ENCODE measurements around the gene MCEMP1. TPM values are rescaled to one million over a fixed set of nuclear protein-coding genes. Genes with fewer than 3 reads are reported as not detected.

Gene MCEMP1
- total RNA-seq, 1 donor from 2014 or later, result not detected

GRCh38 chr19:7678971-7679751 is 2.3 kb downstream of the MCEMP1 start:
- Histone ChIP-seq H3K4me3 (no peak overlapping the region), H3K9me3 (no peaks in the 10 kb centered on the region), H3K27me3 (no peaks in the 10 kb centered on the region), H3K36me3 (peaks cover 0 to 17% of the 10 kb centered on the region in 2 donors), H3K27ac (no peak overlapping the region), H3K4me1 (peaks cover 19% of the 10 kb centered on the region)
- TF ChIP-seq CTCF (IDR thresholded peaks at IDR 0.05) (no peak), POLR2AphosphoS5 (IDR thresholded peaks at IDR 0.05; ENCODE audit: insufficient read depth in 1 of 2, low read depth in 1 of 2) (no peak)
- intact Hi-C loops (cut with DNase I), result no loop called here
- DNase-seq (ENCODE audit: extremely low spot score in 2 of 2), result no peak

- Histone ChIP-seq H3K27ac (peak overlapping the region; percentile 91), H3K4me1 (peaks cover 19% of the 10 kb centered on the region), H3K36me3 (peaks cover 0 to 23% of the 10 kb centered on the region in 2 donors), H3K4me3 (peak overlapping the region; percentile 89 to 100), H3K27me3 (no peaks in the 10 kb centered on the region), H3K9me3 (no peaks in the 10 kb centered on the region)
- DNase-seq (ENCODE audit: extremely low spot score in 2 of 2), result no peak
- TF ChIP-seq POLR2AphosphoS5 (IDR thresholded peaks at IDR 0.05; ENCODE audit: insufficient read depth in 1 of 2, low read depth in 1 of 2) (no peak), POLR2A (IDR thresholded peaks at IDR 0.05) (no peak), CTCF (IDR thresholded peaks at IDR 0.05) (no peak)
- intact Hi-C loops (cut with DNase I), result loop anchor here (10.0 kb wide), 1 partner anchor 585 kb away; no protein-coding TSS in a partner anchor
Measured at GRCh38 chr19:7679771-7680605, 3.1 kb downstream of the MCEMP1 start.

GRCh38 chr19:7680606-7681339 is 3.9 kb downstream of the MCEMP1 start, which contains the start of gene TRAPPC5:
TSS of gene TRAPPC5 (plus strand) at chr19:7680833. CDS start at chr19:7682254, 1,421 bp downstream.
- Histone ChIP-seq H3K4me3 (peak within 1 kb of the TSS; percentile 89 to 100), H3K4me1 (peaks cover 19% of the 10 kb centered on the region), H3K36me3 (peaks cover 0 to 23% of the 10 kb centered on the region in 2 donors), H3K9me3 (no peaks in the 10 kb centered on the region), H3K27me3 (no peaks in the 10 kb centered on the region), H3K27ac (peak within 1 kb of the TSS; percentile 91)
- DNase-seq (ENCODE audit: extremely low spot score in 2 of 2), result no peak
- intact Hi-C loops (cut with DNase I), result loop anchor here (10.0 kb wide), 1 partner anchor 586 kb away; no protein-coding TSS in a partner anchor
- peak in 1 of 2 donors; percentile 68 for TF ChIP-seq POLR2AphosphoS5 (IDR thresholded peaks at IDR 0.05; ENCODE audit: insufficient read depth in 1 of 2, low read depth in 1 of 2)
- TF ChIP-seq CTCF (IDR thresholded peaks at IDR 0.05), result peak; percentile 79 to 98 (median 93)
- TF ChIP-seq POLR2A (IDR thresholded peaks at IDR 0.05), result peak in 1 of 2 donors; percentile 38

- Histone ChIP-seq H3K27me3 (no peaks in the 10 kb centered on the region), H3K36me3 (peaks cover 0 to 23% of the 10 kb centered on the region in 2 donors), H3K27ac (peak overlapping the region; percentile 91), H3K4me1 (peaks cover 19% of the 10 kb centered on the region), H3K4me3 (peak overlapping the region; percentile 89 to 100), H3K9me3 (no peaks in the 10 kb centered on the region)
- DNase-seq (ENCODE audit: extremely low spot score in 2 of 2), result no peak
- TF ChIP-seq CTCF (IDR thresholded peaks at IDR 0.05) (peak; percentile 16 to 22 (median 17)), POLR2A (IDR thresholded peaks at IDR 0.05) (no peak), POLR2AphosphoS5 (IDR thresholded peaks at IDR 0.05; ENCODE audit: insufficient read depth in 1 of 2, low read depth in 1 of 2) (peak in 1 of 2 donors; percentile 24)
- intact Hi-C loops (cut with DNase I), result loop anchor here (10.0 kb wide), 1 partner anchor 587 kb away; no protein-coding TSS in a partner anchor
Measured at GRCh38 chr19:7681340-7682174, 4.7 kb downstream of the MCEMP1 start.
